A673 (cell line): ENCODE results near the gene SYT9.

Source experiments
- CTCF ChIP-seq: fragments of 300-800, 200-600 bp; sonication (generic); conservative IDR thresholded peaks from 2 replicates; pipeline ENCODE4 v1.5.1; 2017; ENCODE audit warnings: low read depth, mild to moderate bottlenecking, antibody characterized with exemption, low read length, moderate library complexity, mixed read lengths
- EZH2 ChIP-seq: fragments of 200-600 bp; sonication (generic); IDR thresholded peaks from 2 replicates; pipeline ENCODE4 v1.6.1; 2017; ENCODE audit warnings: borderline replicate concordance, low read depth, mild to moderate bottlenecking, mixed read lengths, antibody characterized with exemption, low read length; ENCODE audit not compliant: poor library complexity, severe bottlenecking

DNA sequence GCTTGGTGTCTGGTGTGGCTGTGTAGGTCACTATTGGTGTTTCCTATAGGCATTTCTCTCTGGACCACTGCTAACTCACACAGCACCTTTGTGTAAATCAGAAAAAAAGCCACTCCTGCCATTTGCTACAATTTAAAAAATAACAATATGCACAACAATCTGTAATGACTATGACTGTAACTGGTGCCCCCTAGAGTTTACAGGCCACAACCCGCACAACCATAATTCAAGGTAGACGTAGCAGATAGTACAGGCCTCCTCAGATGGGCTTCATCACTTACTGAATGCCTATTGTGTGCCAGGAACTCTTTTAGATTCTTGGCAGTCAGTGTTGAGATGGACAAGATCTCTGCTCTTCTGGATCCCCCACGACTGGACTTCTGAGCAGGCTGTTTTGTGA is 47.7 kb downstream of the SYT9 start:
- TF ChIP-seq CTCF (0 out of 2 replicates have a peak, but pooled peaks have one; percentile 14), EZH2 (no peak)
